ENCODE results near the gene TCF4. TPM values are rescaled to one million over a fixed set of nuclear protein-coding genes. Genes with fewer than 3 reads are reported as not detected.

TCF4 gene
- total RNA-seq, 1 experiment from 2014 or later, result 93.7 TPM

- no peaks in the 10 kb centered on the region for H3K9me3 ChIP-seq
- peaks cover 83% of the 10 kb centered on the region for H3K36me3 Mint-ChIP-seq (ENCODE audit: insufficient read depth, unreplicated experiment)
- no peak for TF ChIP-seq CTCF (IDR thresholded peaks at IDR 0.05; ENCODE audit: insufficient read depth in 1 of 2, low read depth in 1 of 2, low read length in 1 of 2, severe bottlenecking in 1 of 2, unreplicated experiment in 1 of 2)
- no peaks in the 10 kb centered on the region for H3K9me3 Mint-ChIP-seq (ENCODE audit: unreplicated experiment)
- peak in 1 of 2 experiments; percentile 10 for DNase-seq
- intact Hi-C loops (cut with micrococcal nuclease; ENCODE audit: unreplicated experiment), result no loop called here
- no peaks in the 10 kb centered on the region for H3K27me3 ChIP-seq (replicated peaks; ENCODE audit: control insufficient read depth, insufficient read depth, low read length)
- no peak overlapping the region for H3K4me3 ChIP-seq (ENCODE audit: low read depth, low read length)
- ChIA-PET CTCF (interaction anchor here (1.6 kb wide), 1 partner anchor 39 kb away, joined by 4 read pairs; no protein-coding TSS in a partner anchor), POLR2A (no interaction called here)
- BruUV-seq (replicated peaks), result no TSS peak
- no peaks in the 10 kb centered on the region for H3K36me3 ChIP-seq (ENCODE audit: control insufficient read depth, insufficient read depth, low read length)
- H3K4me3 Mint-ChIP-seq (ENCODE audit: unreplicated experiment), result no peak overlapping the region
- no peaks in the 10 kb centered on the region for H3K4me1 ChIP-seq
- H3K4me1 Mint-ChIP-seq (ENCODE audit: low read depth, unreplicated experiment), result no peaks in the 10 kb centered on the region
- no peak overlapping the region for H3K27ac Mint-ChIP-seq (ENCODE audit: unreplicated experiment)
- no peaks in the 10 kb centered on the region for H3K27me3 Mint-ChIP-seq (ENCODE audit: insufficient read depth, unreplicated experiment)
Measured at GRCh38 chr18:55228707-55229106, 359.3 kb downstream of the TCF4 start.

GRCh38 chr18:55228191-55228590 lies 359.8 kb downstream of the TCF4 start:
- no peaks in the 10 kb centered on the region for H3K4me1 Mint-ChIP-seq (ENCODE audit: low read depth, unreplicated experiment)
- no peak for DNase-seq
- intact Hi-C loops (cut with micrococcal nuclease; ENCODE audit: unreplicated experiment), result no loop called here
- H3K27me3 ChIP-seq (replicated peaks; ENCODE audit: control insufficient read depth, insufficient read depth, low read length), result no peaks in the 10 kb centered on the region
- no peaks in the 10 kb centered on the region for H3K9me3 Mint-ChIP-seq (ENCODE audit: unreplicated experiment)
- ChIA-PET CTCF (interaction anchor here (1.6 kb wide), 1 partner anchor 38 kb away, joined by 4 read pairs; no protein-coding TSS in a partner anchor), POLR2A (no interaction called here)
- peaks cover 81% of the 10 kb centered on the region for H3K36me3 Mint-ChIP-seq (ENCODE audit: insufficient read depth, unreplicated experiment)
- TF ChIP-seq CTCF (IDR thresholded peaks at IDR 0.05; ENCODE audit: insufficient read depth in 1 of 2, low read depth in 1 of 2, low read length in 1 of 2, severe bottlenecking in 1 of 2, unreplicated experiment in 1 of 2), result no peak
- H3K4me3 ChIP-seq (ENCODE audit: low read depth, low read length), result no peak overlapping the region
- no peaks in the 10 kb centered on the region for H3K27me3 Mint-ChIP-seq (ENCODE audit: insufficient read depth, unreplicated experiment)
- no peaks in the 10 kb centered on the region for H3K4me1 ChIP-seq
- no peak overlapping the region for H3K4me3 Mint-ChIP-seq (ENCODE audit: unreplicated experiment)
- BruUV-seq (replicated peaks), result no TSS peak
- peak overlapping the region; percentile 32 for H3K27ac Mint-ChIP-seq (ENCODE audit: unreplicated experiment)
- H3K36me3 ChIP-seq (ENCODE audit: control insufficient read depth, insufficient read depth, low read length), result no peaks in the 10 kb centered on the region
- no peaks in the 10 kb centered on the region for H3K9me3 ChIP-seq

- TF ChIP-seq CTCF (IDR thresholded peaks at IDR 0.05; ENCODE audit: insufficient read depth in 1 of 2, low read depth in 1 of 2, low read length in 1 of 2, severe bottlenecking in 1 of 2, unreplicated experiment in 1 of 2), result no peak
- no peaks in the 10 kb centered on the region for H3K4me1 ChIP-seq
- no peaks in the 10 kb centered on the region for H3K36me3 ChIP-seq (ENCODE audit: control insufficient read depth, insufficient read depth, low read length)
- no peaks in the 10 kb centered on the region for H3K9me3 ChIP-seq
- H3K27me3 ChIP-seq (replicated peaks; ENCODE audit: control insufficient read depth, insufficient read depth, low read length), result no peaks in the 10 kb centered on the region
- Mint-ChIP-seq H3K36me3 (ENCODE audit: insufficient read depth, unreplicated experiment) (peaks cover 77% of the 10 kb centered on the region), H3K9me3 (ENCODE audit: unreplicated experiment) (no peaks in the 10 kb centered on the region), H3K4me3 (ENCODE audit: unreplicated experiment) (no peak overlapping the region), H3K27me3 (ENCODE audit: insufficient read depth, unreplicated experiment) (no peaks in the 10 kb centered on the region), H3K4me1 (ENCODE audit: low read depth, unreplicated experiment) (no peaks in the 10 kb centered on the region), H3K27ac (ENCODE audit: unreplicated experiment) (peak overlapping the region; percentile 32)
- no peak for DNase-seq
- ChIA-PET CTCF (no interaction called here), POLR2A (no interaction called here)
- no TSS peak for BruUV-seq (replicated peaks)
- intact Hi-C loops (cut with micrococcal nuclease; ENCODE audit: unreplicated experiment), result no loop called here
- no peak overlapping the region for H3K4me3 ChIP-seq (ENCODE audit: low read depth, low read length)
Measured at GRCh38 chr18:55227771-55228170, 360.2 kb downstream of the TCF4 start.

Measured in Caco-2 (cell line).